NCI-H2227 (cell line): Measurements from ENCODE around the gene TMEM131.
"Not testable (repeated sequence)": the region's sequence is repeated elsewhere in the genome, so short reads cannot be mapped to it uniquely, and the experiment has no call there.

Experiments used
- DNase-seq: peaks from one replicate; lab custom pipeline; 2025; ENCODE audit not compliant: unreplicated experiment; lab: John Stamatoyannopoulos, UW

TMEM131 gene

GRCh38 chr2:97714950-97715652 is 280.6 kb downstream of the TMEM131 start:
- no peak for DNase-seq

- DNase-seq: no peak
These were observed 281.4 kb downstream of the TMEM131 start for GRCh38 chr2:97714084-97714949.

GRCh38 chr2:97713296-97714083 is 282.3 kb downstream of the TMEM131 start, which contains the start of gene ZAP70:
Gene ZAP70 (plus strand): TSS chr2:97713576. CDS start chr2:97724037, 10,461 bp downstream.
- no peak for DNase-seq

- no peak for DNase-seq
These were observed 283.0 kb downstream of the TMEM131 start for GRCh38 chr2:97712693-97713295.

GRCh38 chr2:97712175-97712574 is 283.6 kb downstream of the TMEM131 start:
- DNase-seq: not testable (repeated sequence)

- no peak for DNase-seq
These were observed 284.4 kb downstream of the TMEM131 start for GRCh38 chr2:97711394-97711711.

GRCh38 chr2:97708608-97709007 is 287.1 kb downstream of the TMEM131 start:
- no peak for DNase-seq

GRCh38 chr2:97708048-97708380 is 287.7 kb downstream of the TMEM131 start:
- no peak for DNase-seq

- no peak for DNase-seq
These were observed 288.2 kb downstream of the TMEM131 start for GRCh38 chr2:97707362-97708047.

GRCh38 chr2:97706708-97707345 is 288.9 kb downstream of the TMEM131 start:
- DNase-seq: no peak
